Liver (tissue), 9 donors: ENCODE results near the gene CRAT. TPM values are rescaled to one million over a fixed set of nuclear protein-coding genes. Genes with fewer than 3 reads are reported as not detected.
A peak's percentile ranks its signal among the peaks of the same experiment; 100 is the strongest.

Source experiments
- DNase-seq: peaks from one replicate; pipeline ENCODE4 v3.0.0-alpha.2; 2017; ENCODE audit warnings: low spot score
- H3K27ac ChIP-seq, 2 donors: one replicate each; pipeline ENCODE4 v1.7.0; 2013; ENCODE audit warnings: inconsistent platforms in 2 of 2, low read length in 2 of 2, control low read depth in 1 of 2, low read depth in 1 of 2, mild to moderate bottlenecking in 1 of 2
- H3K27me3 ChIP-seq, 4 donors: one replicate each; pipeline versions ENCODE4 v1.6.1 to v1.7.0; 2013; ENCODE audit warnings: low read length in 3 of 4, inconsistent platforms in 1 of 4, mild to moderate bottlenecking in 1 of 4, moderate library complexity in 1 of 4; ENCODE audit not compliant: control insufficient read depth in 4 of 4, insufficient read depth in 4 of 4
- H3K36me3 ChIP-seq, 4 donors: one replicate each; pipeline versions ENCODE4 v1.6.1 to v1.7.0; 2013; ENCODE audit warnings: low read length in 3 of 4, mild to moderate bottlenecking in 3 of 4, low read depth in 1 of 4, moderate library complexity in 1 of 4; ENCODE audit not compliant: control insufficient read depth in 4 of 4, insufficient read depth in 3 of 4
- H3K4me1 ChIP-seq, 4 donors: one replicate each; pipeline versions ENCODE4 v1.6.1 to v1.7.0; 2013; ENCODE audit warnings: low read length in 3 of 4, mild to moderate bottlenecking in 3 of 4, moderate library complexity in 1 of 4; ENCODE audit not compliant: control insufficient read depth in 4 of 4, insufficient read depth in 4 of 4
- H3K4me3 ChIP-seq, 3 donors: one replicate each; pipeline versions ENCODE4 v1.6.1 to v1.7.0; 2013; ENCODE audit warnings: low read length in 3 of 3, control low read depth in 1 of 3, low read depth in 1 of 3, mild to moderate bottlenecking in 1 of 3
- H3K9ac ChIP-seq, 2 donors: one replicate each; pipeline ENCODE4 v1.7.0; 2013; ENCODE audit warnings: low read length in 2 of 2, mild to moderate bottlenecking in 2 of 2, moderate library complexity in 2 of 2, control low read depth in 1 of 2, low read depth in 1 of 2
- H3K9me3 ChIP-seq, 4 donors: one replicate each; pipeline versions ENCODE4 v1.6.1 to v1.7.0; 2013; ENCODE audit warnings: low read length in 3 of 4; ENCODE audit not compliant: control insufficient read depth in 4 of 4
- ATF3 ChIP-seq: IDR thresholded peaks from 2 replicates; pipeline ENCODE4 v1.6.1; 2016; ENCODE audit warnings: antibody characterized with exemption
- CTCF ChIP-seq: fragments of 150-350 bp; IDR thresholded peaks from 2 replicates; pipeline ENCODE4 v1.5.1; 2017; ENCODE audit warnings: improper control_type of control experiment, low read depth, low read length; ENCODE audit not compliant: missing input control
- EGR1 ChIP-seq, 2 donors: IDR thresholded peaks; 2 replicates each; pipeline ENCODE4 v1.6.1; 2016 to 2018; ENCODE audit warnings: antibody characterized with exemption in 2 of 2, low read depth in 2 of 2
- FOXA1 ChIP-seq: IDR thresholded peaks from 2 replicates; pipeline ENCODE4 v1.6.1; 2016; ENCODE audit warnings: antibody characterized with exemption
- FOXA2 ChIP-seq: IDR thresholded peaks from 2 replicates; pipeline ENCODE4 v1.6.1; 2016; ENCODE audit warnings: antibody characterized with exemption
- GABPA ChIP-seq, 2 donors: IDR thresholded peaks in 1 of 2; conservative IDR thresholded peaks in 1 of 2; 2 replicates each; pipeline ENCODE4 v1.6.1; 2016; ENCODE audit warnings: antibody characterized with exemption in 2 of 2, mild to moderate bottlenecking in 1 of 2, moderate library complexity in 1 of 2
- HNF4A ChIP-seq, 2 donors: conservative IDR thresholded peaks; 2 replicates each; pipeline ENCODE4 v1.6.1; 2016; ENCODE audit warnings: antibody characterized with exemption in 2 of 2, mild to moderate bottlenecking in 2 of 2
- HNF4G ChIP-seq: IDR thresholded peaks from 2 replicates; pipeline ENCODE4 v1.6.1; 2016; ENCODE audit warnings: antibody characterized with exemption
- JUND ChIP-seq, 2 donors: IDR thresholded peaks; 2 replicates each; pipeline ENCODE4 v1.6.1; 2016; ENCODE audit warnings: antibody characterized with exemption in 2 of 2
- MAX ChIP-seq: IDR thresholded peaks from 2 replicates; pipeline ENCODE4 v1.6.1; 2016; ENCODE audit warnings: antibody characterized with exemption
- NR2F2 ChIP-seq: IDR thresholded peaks from 2 replicates; pipeline ENCODE4 v1.6.1; 2016; ENCODE audit warnings: antibody characterized with exemption
- RAD21 ChIP-seq, 2 donors: IDR thresholded peaks; 2 replicates each; pipeline ENCODE4 v1.6.1; 2016; ENCODE audit warnings: antibody characterized with exemption in 2 of 2, mild to moderate bottlenecking in 2 of 2
- REST ChIP-seq: IDR thresholded peaks from 2 replicates; pipeline ENCODE4 v1.6.1; 2016; ENCODE audit warnings: antibody characterized with exemption, mild to moderate bottlenecking
- RXRA ChIP-seq, 2 donors: IDR thresholded peaks; 2 replicates each; pipeline ENCODE4 v1.6.1; 2017 to 2018; ENCODE audit warnings: antibody characterized with exemption in 2 of 2, mild to moderate bottlenecking in 1 of 2
- SP1 ChIP-seq: IDR thresholded peaks from 2 replicates; pipeline ENCODE4 v1.6.1; 2018; ENCODE audit warnings: antibody characterized with exemption, mild to moderate bottlenecking
- TAF1 ChIP-seq: conservative IDR thresholded peaks from 2 replicates; pipeline ENCODE4 v1.6.1; 2016; ENCODE audit warnings: antibody characterized with exemption, mild to moderate bottlenecking
- YY1 ChIP-seq: IDR thresholded peaks from 2 replicates; pipeline ENCODE4 v1.6.1; 2016; ENCODE audit warnings: antibody characterized with exemption, mild to moderate bottlenecking
- ZBTB33 ChIP-seq: IDR thresholded peaks from 2 replicates; pipeline ENCODE4 v1.6.1; 2016; ENCODE audit warnings: antibody characterized with exemption
- WGBS: extraction: QIAGEN DNeasy Blood & Tissue Kit; methylation state at CpG from one replicate; pipeline ENCODE4 v1.1.7; 2013; 5-methylcytosine and 5-hydroxymethylcytosine counted together
- polyA plus RNA-seq, 2 donors: library from polyadenylated mRNA; stranded (reverse) in 1 of 2; unstranded in 1 of 2; fragments of 200-250 nt in 1 of 2; fragments of >200 nt in 1 of 2; fragmentation: Nextera tagmentation in 1 of 2; extraction: Ambion mirVana in 1 of 2; gene quantifications; one replicate each; pipeline versions ENCODE4 v1.2.1 to v1.2.3, GENCODE V29; 2013 to 2015
- total RNA-seq, 2 donors: library from RNA; depleted of rRNA; stranded (reverse); fragments of >200 nt; gene quantifications; one replicate each; pipeline ENCODE4 v1.2.3, GENCODE V29; 2014
- donor health status: healthy.
- donor health status: healthy.
- donor health status: healthy.
- donor health status: healthy.
- donor health status: healthy.

The CRAT gene
- total and polyA plus RNA-seq, 4 donors = 33.8 to 121 (median 89.1) TPM

- H3K27ac ChIP-seq = peak overlapping the region; percentile 98
- no peaks in the 10 kb centered on the region for H3K9me3 ChIP-seq
- peak; percentile 44 for DNase-seq
- no peak for TF ChIP-seq ATF3
- no peak for TF ChIP-seq RXRA (IDR thresholded peaks at IDR 0.05)
- TF ChIP-seq REST = no peak
- TF ChIP-seq YY1 = no peak
- TF ChIP-seq ZBTB33 = no peak
- no peak for TF ChIP-seq RAD21 (IDR thresholded peaks at IDR 0.05)
- peak overlapping the region; percentile 93 to 99 for H3K9ac ChIP-seq
- H3K27me3 ChIP-seq = no peaks in the 10 kb centered on the region
- peak overlapping the region; percentile 51 to 64 (median 60) for H3K4me3 ChIP-seq
- H3K36me3 ChIP-seq = peaks cover 3 to 5% (median 4%) of the 10 kb centered on the region in 4 donors
- WGBS = 16% methylated on average over 8 of the region's 8 CpGs
- H3K4me1 ChIP-seq = peaks cover 15 to 78% (median 54%) of the 10 kb centered on the region in 4 donors
Measured at GRCh38 chr9:129140397-129141065, 29.9 kb upstream of the CRAT start.

- no peaks in the 10 kb centered on the region for H3K27me3 ChIP-seq
- peak; percentile 69 for DNase-seq
- H3K4me1 ChIP-seq = peaks cover 15 to 76% (median 55%) of the 10 kb centered on the region in 4 donors
- peak overlapping the region; percentile 51 to 64 (median 60) for H3K4me3 ChIP-seq
- peaks cover 3 to 5% (median 4%) of the 10 kb centered on the region in 4 donors for H3K36me3 ChIP-seq
- peak overlapping the region; percentile 98 for H3K27ac ChIP-seq
- peak overlapping the region; percentile 93 to 99 for H3K9ac ChIP-seq
- WGBS = 2% methylated on average over 11 of the region's 11 CpGs
- no peaks in the 10 kb centered on the region for H3K9me3 ChIP-seq
- TF ChIP-seq RXRA (IDR thresholded peaks at IDR 0.05) (peak; percentile 62 to 70), EGR1 (IDR thresholded peaks at IDR 0.05; ENCODE audit: low read depth in 2 of 2) (peak in 1 of 2 donors; percentile 66), MAX (peak; percentile 19), JUND (IDR thresholded peaks at IDR 0.05) (peak; percentile 90 to 95), HNF4G (no peak), ATF3 (peak; percentile 67), RAD21 (IDR thresholded peaks at IDR 0.05) (peak; percentile 49 to 51), NR2F2 (peak; percentile 69), FOXA1 (peak; percentile 44), SP1 (peak; percentile 85), CTCF (no peak), GABPA (IDR thresholded peaks at IDR 0.05 in 1 of 2, conservative IDR thresholded peaks at IDR 0.05 in 1 of 2) (peak; percentile 57 to 82), HNF4A (conservative IDR thresholded peaks at IDR 0.05) (peak in 1 of 2 donors; percentile 44), ZBTB33 (peak; percentile 45), YY1 (peak; percentile 98), TAF1 (peak; percentile 82), FOXA2 (peak; percentile 44)
Measured at GRCh38 chr9:129139993-129140396, 29.4 kb upstream of the CRAT start.
